ENCODE data around the gene LCE7A.

The LCE7A gene

DNA sequence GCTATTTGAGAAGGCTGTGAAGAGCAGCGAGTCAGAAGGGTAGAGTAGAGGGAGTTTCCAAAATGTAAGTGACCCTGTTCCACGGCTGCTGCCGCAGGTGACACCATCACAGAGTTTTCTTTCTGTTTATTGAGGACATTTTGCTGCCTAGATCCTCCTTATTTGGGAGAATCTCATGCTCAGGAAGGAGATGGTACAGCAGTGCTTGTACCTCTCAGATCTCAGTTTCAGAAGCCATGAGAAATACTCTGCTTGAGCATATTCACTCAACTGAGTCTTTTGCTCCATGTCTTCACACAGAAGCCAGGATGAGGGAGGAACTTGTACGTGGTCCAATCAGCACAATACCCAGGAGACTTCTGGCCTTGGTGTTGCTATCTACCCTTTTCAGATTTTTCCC is 1.6 kb downstream of the LCE7A start:
- H3K36me3 ChIP-seq (ENCODE audit: control insufficient read depth, insufficient read depth, low read length): no peaks in the 10 kb centered on the region
- H3K4me1 ChIP-seq (ENCODE audit: control insufficient read depth, insufficient read depth, low read length): no peaks in the 10 kb centered on the region
- no peak overlapping the region for H3K9ac ChIP-seq (ENCODE audit: low read depth, low read length)
- H3K4me3 ChIP-seq (ENCODE audit: low read depth, low read length): no peak overlapping the region
- H3K27me3 ChIP-seq (ENCODE audit: control insufficient read depth, insufficient read depth, low read length): no peaks in the 10 kb centered on the region
- peaks cover 28% of the 10 kb centered on the region for H3K9me3 ChIP-seq (ENCODE audit: control insufficient read depth, insufficient read depth, low read length)

DNA sequence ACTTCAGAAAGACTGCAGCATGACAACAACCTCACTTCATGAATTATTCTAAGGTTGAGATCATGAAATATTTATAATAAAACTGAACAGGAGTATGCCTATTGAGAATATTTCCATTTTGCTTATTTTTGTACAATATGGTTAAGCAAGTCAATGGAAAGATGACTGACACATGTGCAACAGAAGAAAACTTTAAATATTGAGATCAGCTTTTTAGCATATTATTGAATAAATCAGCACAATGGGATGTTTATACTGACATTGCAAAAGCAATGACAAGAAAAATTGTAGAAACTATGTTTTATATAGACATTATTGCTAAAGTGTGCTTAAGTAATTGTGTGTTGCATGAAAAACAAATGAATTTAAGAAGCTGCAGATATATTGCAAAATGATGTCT is 4.6 kb downstream of the LCE7A start:
- Histone ChIP-seq H3K9ac (ENCODE audit: low read depth, low read length) (no peak overlapping the region), H3K4me3 (ENCODE audit: low read depth, low read length) (no peak overlapping the region), H3K27me3 (ENCODE audit: control insufficient read depth, insufficient read depth, low read length) (no peaks in the 10 kb centered on the region), H3K36me3 (ENCODE audit: control insufficient read depth, insufficient read depth, low read length) (no peaks in the 10 kb centered on the region), H3K9me3 (ENCODE audit: control insufficient read depth, insufficient read depth, low read length) (peaks cover 14% of the 10 kb centered on the region), H3K4me1 (ENCODE audit: control insufficient read depth, insufficient read depth, low read length) (no peaks in the 10 kb centered on the region)

DNA sequence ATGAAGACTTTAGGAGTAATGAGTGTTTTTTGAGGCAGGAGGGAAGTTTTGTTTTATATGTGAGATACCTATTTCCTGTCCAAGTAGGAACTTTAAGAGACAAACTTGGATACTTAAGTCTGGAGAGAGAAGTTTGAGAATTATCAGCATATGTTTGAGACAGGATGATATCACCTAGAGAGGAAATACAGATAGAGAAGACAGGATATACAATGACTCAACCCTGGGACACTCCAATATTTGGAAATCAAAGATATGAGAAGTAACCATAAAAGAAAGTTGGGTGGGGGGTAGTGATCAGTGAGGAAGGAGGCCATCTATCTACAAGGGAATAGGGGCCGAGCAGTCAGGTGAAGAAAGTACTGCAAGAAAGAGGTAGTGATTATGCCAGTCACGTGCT is 6.5 kb downstream of the LCE7A start:
- Histone ChIP-seq H3K9me3 (ENCODE audit: control insufficient read depth, insufficient read depth, low read length) (peaks cover 12% of the 10 kb centered on the region), H3K9ac (ENCODE audit: low read depth, low read length) (no peak overlapping the region), H3K27me3 (ENCODE audit: control insufficient read depth, insufficient read depth, low read length) (no peaks in the 10 kb centered on the region), H3K36me3 (ENCODE audit: control insufficient read depth, insufficient read depth, low read length) (no peaks in the 10 kb centered on the region), H3K4me3 (ENCODE audit: low read depth, low read length) (no peak overlapping the region), H3K4me1 (ENCODE audit: control insufficient read depth, insufficient read depth, low read length) (no peaks in the 10 kb centered on the region)

DNA sequence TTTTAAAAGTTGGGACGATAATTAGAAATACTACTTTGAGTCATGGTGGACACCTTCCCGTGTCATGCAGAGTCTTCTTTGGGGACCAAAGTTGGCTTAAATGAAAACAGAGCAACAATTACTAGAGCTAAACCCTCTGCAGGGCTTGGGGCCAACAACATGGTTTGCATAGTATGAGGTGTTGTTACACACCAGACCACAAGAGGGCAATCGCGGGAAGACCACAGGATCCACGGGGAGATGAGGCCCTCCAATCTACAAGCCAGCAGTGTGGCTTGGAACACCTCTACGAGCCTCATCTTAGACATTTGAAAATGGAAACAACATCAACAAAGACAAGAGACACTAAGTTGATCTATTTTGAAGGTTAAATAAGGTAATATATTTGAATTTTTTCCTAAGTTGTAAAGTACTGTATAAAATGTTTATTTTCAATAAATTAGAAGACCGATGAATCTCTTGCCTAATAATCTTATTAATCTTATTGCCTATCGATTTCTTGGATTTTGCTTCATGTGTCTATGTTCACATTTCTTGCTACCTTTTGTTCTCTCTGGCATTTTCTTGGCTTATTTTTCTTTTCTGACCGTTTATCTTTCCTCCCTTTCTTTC is 10.1 kb downstream of the LCE7A start:
- Histone ChIP-seq H3K36me3 (ENCODE audit: control insufficient read depth, insufficient read depth, low read length) (no peaks in the 10 kb centered on the region), H3K9me3 (ENCODE audit: control insufficient read depth, insufficient read depth, low read length) (peaks cover 3% of the 10 kb centered on the region), H3K9ac (ENCODE audit: low read depth, low read length) (no peak overlapping the region), H3K4me1 (ENCODE audit: control insufficient read depth, insufficient read depth, low read length) (no peaks in the 10 kb centered on the region), H3K4me3 (ENCODE audit: low read depth, low read length) (no peak overlapping the region), H3K27me3 (ENCODE audit: control insufficient read depth, insufficient read depth, low read length) (no peaks in the 10 kb centered on the region)

DNA sequence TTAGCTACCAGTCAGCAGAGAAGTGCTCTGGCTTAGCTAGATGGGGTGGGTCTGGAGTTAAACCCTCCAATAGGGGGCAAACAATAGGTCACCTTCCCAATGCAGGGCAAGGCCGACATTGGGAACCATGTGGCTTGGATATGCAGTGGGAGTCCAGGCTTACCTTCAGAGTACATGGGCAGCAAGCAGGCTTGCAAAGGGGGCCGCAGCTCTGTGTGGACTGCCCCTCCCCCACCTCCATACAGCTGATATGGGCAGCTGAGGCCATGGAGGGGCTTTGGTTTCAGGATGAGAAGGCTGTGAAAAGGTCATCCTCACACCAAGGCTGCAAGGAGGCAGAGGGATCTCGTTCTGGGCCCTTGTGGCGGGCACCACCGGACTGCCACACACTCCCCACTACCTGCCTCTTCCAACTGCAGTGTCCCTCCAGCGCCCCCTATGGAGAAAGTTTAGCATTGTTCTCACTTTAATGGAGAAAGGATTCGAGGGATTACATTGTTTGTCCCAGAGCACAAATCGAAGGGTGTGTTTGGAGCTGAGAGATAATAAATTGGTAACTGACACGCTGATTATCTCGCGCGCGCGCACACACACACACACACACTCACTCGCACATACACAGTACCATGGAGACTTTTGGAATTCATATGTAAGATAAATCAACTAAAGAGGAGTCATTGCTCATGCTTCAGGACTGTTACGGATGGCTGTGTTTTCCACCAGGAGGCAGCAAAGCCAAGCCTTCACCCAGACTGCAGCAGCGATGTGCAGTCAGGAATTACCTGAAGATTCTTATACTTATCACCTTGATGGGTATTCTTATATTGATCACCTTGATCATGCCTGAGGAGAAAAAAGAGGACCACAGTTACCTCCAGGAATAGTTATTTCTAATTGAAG is 11.3 kb downstream of the LCE7A start:
- H3K27me3 ChIP-seq (ENCODE audit: control insufficient read depth, insufficient read depth, low read length): no peaks in the 10 kb centered on the region
- H3K9ac ChIP-seq (ENCODE audit: low read depth, low read length): no peak overlapping the region
- H3K4me1 ChIP-seq (ENCODE audit: control insufficient read depth, insufficient read depth, low read length): no peaks in the 10 kb centered on the region
- H3K4me3 ChIP-seq (ENCODE audit: low read depth, low read length): no peak overlapping the region
- no peaks in the 10 kb centered on the region for H3K9me3 ChIP-seq (ENCODE audit: control insufficient read depth, insufficient read depth, low read length)
- no peaks in the 10 kb centered on the region for H3K36me3 ChIP-seq (ENCODE audit: control insufficient read depth, insufficient read depth, low read length)

DNA sequence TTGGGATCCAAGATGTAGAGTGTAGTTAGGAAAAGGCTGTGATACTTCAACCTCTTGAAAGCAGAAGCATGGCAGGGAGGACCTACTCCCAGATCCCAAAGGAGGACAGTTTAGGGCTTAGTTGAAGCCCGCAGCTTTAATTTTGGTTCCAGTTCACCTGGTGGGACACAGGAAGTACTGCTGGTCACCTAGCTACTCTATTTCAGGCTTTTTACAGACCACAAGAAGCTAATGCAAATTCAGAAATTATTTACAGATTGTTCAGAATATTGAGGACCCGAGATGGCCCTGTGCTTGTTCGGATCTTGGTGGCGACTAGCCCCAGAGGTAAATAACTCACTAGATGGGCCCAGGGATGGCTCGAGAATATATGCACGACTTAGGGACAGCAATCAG is 11.9 kb downstream of the LCE7A start:
- Histone ChIP-seq H3K36me3 (ENCODE audit: control insufficient read depth, insufficient read depth, low read length) (no peaks in the 10 kb centered on the region), H3K4me3 (ENCODE audit: low read depth, low read length) (no peak overlapping the region), H3K4me1 (ENCODE audit: control insufficient read depth, insufficient read depth, low read length) (no peaks in the 10 kb centered on the region), H3K27me3 (ENCODE audit: control insufficient read depth, insufficient read depth, low read length) (no peaks in the 10 kb centered on the region), H3K9me3 (ENCODE audit: control insufficient read depth, insufficient read depth, low read length) (no peaks in the 10 kb centered on the region), H3K9ac (ENCODE audit: low read depth, low read length) (no peak overlapping the region)

DNA sequence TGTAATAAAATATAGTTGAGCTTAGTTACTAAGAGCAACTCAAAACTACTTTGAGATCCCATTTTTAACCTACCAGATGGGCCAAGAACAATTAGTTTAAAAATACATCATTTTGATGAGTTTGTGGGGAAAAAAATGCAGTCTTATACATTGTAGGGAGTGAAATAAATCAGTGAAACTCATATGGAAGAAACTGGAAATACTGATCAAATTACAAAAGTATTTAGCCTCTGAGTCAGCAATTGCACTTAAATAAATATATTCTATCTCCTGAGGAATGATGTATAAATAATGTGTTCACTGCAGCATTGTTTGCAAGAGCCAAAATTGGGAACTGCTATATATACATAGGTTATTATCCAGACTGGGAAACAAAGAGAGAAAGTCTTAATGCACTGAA is 13.7 kb downstream of the LCE7A start:
- no peaks in the 10 kb centered on the region for H3K36me3 ChIP-seq (ENCODE audit: control insufficient read depth, insufficient read depth, low read length)
- H3K27me3 ChIP-seq (ENCODE audit: control insufficient read depth, insufficient read depth, low read length): no peaks in the 10 kb centered on the region
- no peak overlapping the region for H3K9ac ChIP-seq (ENCODE audit: low read depth, low read length)
- no peak overlapping the region for H3K4me3 ChIP-seq (ENCODE audit: low read depth, low read length)
- no peaks in the 10 kb centered on the region for H3K9me3 ChIP-seq (ENCODE audit: control insufficient read depth, insufficient read depth, low read length)
- no peaks in the 10 kb centered on the region for H3K4me1 ChIP-seq (ENCODE audit: control insufficient read depth, insufficient read depth, low read length)

DNA sequence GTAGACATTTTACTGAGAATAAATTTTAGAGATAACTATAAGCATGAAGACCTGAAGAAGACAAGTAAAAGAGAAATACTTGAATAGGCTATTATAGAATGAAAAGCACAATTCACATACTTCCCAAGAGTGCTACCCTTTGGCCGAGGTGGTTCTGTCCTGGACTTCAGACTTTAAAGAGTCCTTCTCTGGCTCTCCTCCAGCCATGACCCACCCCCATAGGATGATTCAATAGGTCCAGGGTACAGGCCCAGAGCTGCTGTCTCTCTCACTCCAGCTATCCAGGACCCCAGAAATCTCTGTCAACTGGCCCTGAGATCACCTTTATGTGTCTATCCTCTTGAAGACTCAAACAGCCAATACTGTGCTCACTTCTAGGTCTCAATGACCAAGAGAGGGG is 17.0 kb downstream of the LCE7A start:
- H3K27me3 ChIP-seq (ENCODE audit: control insufficient read depth, insufficient read depth, low read length): no peaks in the 10 kb centered on the region
- no peaks in the 10 kb centered on the region for H3K36me3 ChIP-seq (ENCODE audit: control insufficient read depth, insufficient read depth, low read length)
- no peak overlapping the region for H3K9ac ChIP-seq (ENCODE audit: low read depth, low read length)
- no peaks in the 10 kb centered on the region for H3K9me3 ChIP-seq (ENCODE audit: control insufficient read depth, insufficient read depth, low read length)
- H3K4me1 ChIP-seq (ENCODE audit: control insufficient read depth, insufficient read depth, low read length): no peaks in the 10 kb centered on the region
- no peak overlapping the region for H3K4me3 ChIP-seq (ENCODE audit: low read depth, low read length)

DNA sequence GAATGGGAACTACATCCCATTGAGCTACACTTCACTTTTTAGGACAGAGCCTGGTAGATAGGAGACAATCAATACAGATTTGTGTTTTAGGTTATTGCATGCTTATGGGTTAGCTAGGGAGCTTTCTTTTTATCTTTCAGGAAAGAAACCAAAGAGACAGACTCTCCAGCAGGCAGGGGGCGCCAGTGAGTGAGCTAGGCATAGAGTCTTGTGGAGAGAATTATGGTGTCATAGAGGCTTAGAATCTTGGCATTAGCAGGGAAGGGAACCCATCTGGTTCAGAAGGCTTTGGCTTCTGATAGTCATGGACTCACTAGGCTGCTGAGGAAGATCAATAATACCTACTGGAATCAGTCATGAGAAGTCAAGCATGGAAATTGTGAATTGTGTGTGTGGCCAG is 18.2 kb downstream of the LCE7A start, which contains the start of gene SMCP:
TSS of gene SMCP (plus strand) at position 281 of the 400 bp plus-strand sequence. CDS start 6,101 bp downstream, outside the sequence.
- no peaks in the 10 kb centered on the region for H3K4me1 ChIP-seq (ENCODE audit: control insufficient read depth, insufficient read depth, low read length)
- no peaks in the 10 kb centered on the region for H3K27me3 ChIP-seq (ENCODE audit: control insufficient read depth, insufficient read depth, low read length)
- no peaks in the 10 kb centered on the region for H3K36me3 ChIP-seq (ENCODE audit: control insufficient read depth, insufficient read depth, low read length)
- no peak within 1 kb of the TSS for H3K9ac ChIP-seq (ENCODE audit: low read depth, low read length)
- no peak within 1 kb of the TSS for H3K4me3 ChIP-seq (ENCODE audit: low read depth, low read length)
- H3K9me3 ChIP-seq (ENCODE audit: control insufficient read depth, insufficient read depth, low read length): no peaks in the 10 kb centered on the region

DNA sequence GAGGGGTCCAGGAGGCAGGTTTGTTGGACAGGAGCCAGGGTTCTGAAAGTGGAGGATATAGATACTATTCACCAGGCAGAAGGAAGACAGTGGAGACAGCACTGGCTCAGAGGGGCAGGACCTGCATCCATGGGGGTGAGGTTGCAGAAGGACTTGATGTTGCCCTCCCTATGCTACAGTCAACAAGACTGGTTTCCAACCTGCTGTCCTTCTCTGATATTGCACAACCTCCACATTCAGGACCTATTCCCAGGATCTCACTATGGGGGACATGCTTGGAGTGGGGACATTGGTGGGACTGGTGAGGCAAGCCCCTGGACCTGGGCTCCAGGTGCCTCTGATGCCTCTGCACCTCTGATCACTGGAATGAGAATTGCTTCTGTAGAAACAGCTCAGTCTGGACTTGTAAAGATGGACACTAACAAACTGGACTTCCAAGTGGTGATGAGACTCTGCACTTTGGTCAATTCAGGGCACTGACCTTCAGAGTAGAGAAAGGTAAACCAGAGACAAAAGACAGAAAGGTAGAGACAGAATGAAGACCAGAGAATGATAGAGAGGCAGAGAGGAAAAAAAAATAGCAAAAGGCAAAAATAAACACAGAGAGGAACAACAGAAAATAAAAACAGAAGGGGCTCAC is 19.9 kb downstream of the LCE7A start:
- Histone ChIP-seq H3K4me1 (ENCODE audit: control insufficient read depth, insufficient read depth, low read length) (no peaks in the 10 kb centered on the region), H3K9ac (ENCODE audit: low read depth, low read length) (no peak overlapping the region), H3K4me3 (ENCODE audit: low read depth, low read length) (no peak overlapping the region), H3K36me3 (ENCODE audit: control insufficient read depth, insufficient read depth, low read length) (no peaks in the 10 kb centered on the region), H3K27me3 (ENCODE audit: control insufficient read depth, insufficient read depth, low read length) (no peaks in the 10 kb centered on the region), H3K9me3 (ENCODE audit: control insufficient read depth, insufficient read depth, low read length) (no peaks in the 10 kb centered on the region)

DNA sequence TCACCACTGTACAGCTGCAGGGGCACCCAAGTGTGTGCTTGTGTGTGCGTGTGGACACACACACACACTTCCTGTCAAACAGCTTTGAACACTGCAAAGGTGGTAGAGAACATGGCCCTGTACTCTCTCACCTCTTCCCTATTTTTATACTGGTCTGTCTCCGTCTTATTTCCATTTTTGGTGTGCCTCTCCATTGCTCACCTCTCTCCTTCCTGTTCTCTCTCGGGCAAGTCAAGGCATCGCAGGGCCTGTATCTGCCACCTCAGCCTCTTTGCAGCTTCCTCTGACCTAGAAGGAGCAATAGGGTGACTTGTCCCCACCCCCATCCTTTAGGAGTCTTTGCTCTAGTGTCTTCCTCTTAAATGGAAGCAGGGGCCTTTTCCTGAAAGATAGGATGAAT is 20.5 kb downstream of the LCE7A start:
- Histone ChIP-seq H3K4me1 (ENCODE audit: control insufficient read depth, insufficient read depth, low read length) (no peaks in the 10 kb centered on the region), H3K9me3 (ENCODE audit: control insufficient read depth, insufficient read depth, low read length) (no peaks in the 10 kb centered on the region), H3K9ac (ENCODE audit: low read depth, low read length) (no peak overlapping the region), H3K36me3 (ENCODE audit: control insufficient read depth, insufficient read depth, low read length) (no peaks in the 10 kb centered on the region), H3K27me3 (ENCODE audit: control insufficient read depth, insufficient read depth, low read length) (no peaks in the 10 kb centered on the region), H3K4me3 (ENCODE audit: low read depth, low read length) (no peak overlapping the region)

DNA sequence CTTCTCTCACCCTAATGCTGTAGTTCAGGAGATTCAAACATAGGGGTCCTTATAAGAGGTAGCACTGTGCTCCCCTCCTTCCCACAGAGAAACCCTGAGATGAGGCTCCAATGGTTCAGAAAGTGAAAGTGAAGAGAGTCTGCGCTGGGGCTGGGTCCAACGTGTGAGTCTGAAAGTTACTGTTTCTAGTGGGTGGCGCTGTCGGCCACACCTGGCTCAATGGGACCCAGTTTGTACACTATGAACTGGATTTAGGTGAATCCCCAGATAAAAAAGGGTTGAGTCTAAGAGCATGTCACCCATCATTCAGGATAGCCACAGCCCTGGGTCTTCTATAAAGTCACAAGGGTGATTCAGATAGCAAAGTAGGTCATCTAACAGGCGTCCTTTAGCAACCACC is 21.1 kb downstream of the LCE7A start:
- Histone ChIP-seq H3K4me1 (ENCODE audit: control insufficient read depth, insufficient read depth, low read length) (no peaks in the 10 kb centered on the region), H3K9ac (ENCODE audit: low read depth, low read length) (no peak overlapping the region)

More for the DNA sequence above, 21.1 kb downstream of the LCE7A start:
- Histone ChIP-seq H3K9me3 (ENCODE audit: control insufficient read depth, insufficient read depth, low read length) (no peaks in the 10 kb centered on the region), H3K4me3 (ENCODE audit: low read depth, low read length) (no peak overlapping the region), H3K36me3 (ENCODE audit: control insufficient read depth, insufficient read depth, low read length) (no peaks in the 10 kb centered on the region), H3K27me3 (ENCODE audit: control insufficient read depth, insufficient read depth, low read length) (no peaks in the 10 kb centered on the region)

Measured in iPS-15b (cell line).